WTC11 (cell line): Measurements from ENCODE around the gene TTC38.

Experiments
- ATF1 ChIP-seq: sonication (generic); formaldehyde crosslinking; IDR thresholded peaks from 2 replicates; pipeline ENCODE4 v1.8.1; 2023; ENCODE audit warnings: mild to moderate bottlenecking, moderate library complexity, missing genetic modification reagents
- ATF2 ChIP-seq: sonication (generic); formaldehyde crosslinking; IDR thresholded peaks from 2 replicates; pipeline ENCODE4 v1.8.1; 2022; ENCODE audit warnings: low read depth, missing genetic modification reagents, borderline replicate concordance
- CREB1 ChIP-seq: sonication (generic); formaldehyde crosslinking; IDR thresholded peaks from 2 replicates; pipeline ENCODE4 v1.8.0; 2023; ENCODE audit warnings: mild to moderate bottlenecking, missing genetic modification reagents
- CTCF ChIP-seq: fragments of 200-600 bp; IDR thresholded peaks from 2 replicates; pipeline ENCODE4 v1.8.0; 2022; ENCODE audit warnings: antibody characterized with exemption
- EMX1 ChIP-seq: fragments of 250-450 bp; sonication (Bioruptor Pico); IDR thresholded peaks from 2 replicates; pipeline ENCODE4 v1.8.0; 2021; ENCODE audit warnings: mild to moderate bottlenecking
- FOXP4 ChIP-seq: sonication (generic); formaldehyde crosslinking; IDR thresholded peaks from 2 replicates; pipeline ENCODE4 v1.8.0; 2022; ENCODE audit warnings: mild to moderate bottlenecking, missing genetic modification reagents
- GRHL2 ChIP-seq: fragments of 250-450 bp; sonication (Bioruptor Pico); IDR thresholded peaks from 2 replicates; pipeline ENCODE4 v1.8.0; 2022; ENCODE audit warnings: mild to moderate bottlenecking, moderate library complexity; ENCODE audit not compliant: insufficient replicate concordance, severe bottlenecking
- RORB ChIP-seq: fragments of 250-450 bp; sonication (Bioruptor Pico); IDR thresholded peaks from 2 replicates; pipeline ENCODE4 v1.9.0; 2021; ENCODE audit warnings: mild to moderate bottlenecking
- TCF7 ChIP-seq: sonication (generic); formaldehyde crosslinking; IDR thresholded peaks from 2 replicates; pipeline ENCODE4 v1.8.0; 2022; ENCODE audit warnings: mild to moderate bottlenecking, low read depth, missing genetic modification reagents, moderate library complexity
- ZBTB43 ChIP-seq: sonication (generic); formaldehyde crosslinking; IDR thresholded peaks from 2 replicates; pipeline ENCODE4 v1.8.1; 2023; ENCODE audit warnings: mild to moderate bottlenecking, missing genetic modification reagents
- ZNF121 ChIP-seq: sonication (generic); formaldehyde crosslinking; IDR thresholded peaks from 2 replicates; pipeline ENCODE4 v1.8.0; 2023; ENCODE audit warnings: missing genetic modification reagents
- ZNF512 ChIP-seq: sonication (generic); formaldehyde crosslinking; IDR thresholded peaks from 2 replicates; pipeline ENCODE4 v1.8.1; 2022; ENCODE audit warnings: missing genetic modification reagents, borderline replicate concordance

- TF ChIP-seq CREB1 (CRISPR knock-in tag) (no peak), CTCF (no peak), RORB (no peak), ZBTB43 (no peak), EMX1 (CRISPR knock-in tag) (no peak), GRHL2 (CRISPR knock-in tag) (no peak), TCF7 (no peak), ZNF121 (CRISPR knock-in tag) (no peak), ATF1 (CRISPR knock-in tag) (no peak), ATF2 (CRISPR knock-in tag) (no peak), FOXP4 (CRISPR knock-in tag) (no peak), ZNF512 (CRISPR knock-in tag) (no peak)
Observed at GRCh38 chr22:46240907-46241306, 26.9 kb upstream of the TTC38 start.
